ENCODE measurements around the gene TIRAP.
"Not testable (repeated sequence)": the region's sequence is repeated elsewhere in the genome, so short reads cannot be mapped to it uniquely, and the experiment has no call there.

Gene TIRAP, protein sequence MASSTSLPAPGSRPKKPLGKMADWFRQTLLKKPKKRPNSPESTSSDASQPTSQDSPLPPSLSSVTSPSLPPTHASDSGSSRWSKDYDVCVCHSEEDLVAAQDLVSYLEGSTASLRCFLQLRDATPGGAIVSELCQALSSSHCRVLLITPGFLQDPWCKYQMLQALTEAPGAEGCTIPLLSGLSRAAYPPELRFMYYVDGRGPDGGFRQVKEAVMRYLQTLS

DNA sequence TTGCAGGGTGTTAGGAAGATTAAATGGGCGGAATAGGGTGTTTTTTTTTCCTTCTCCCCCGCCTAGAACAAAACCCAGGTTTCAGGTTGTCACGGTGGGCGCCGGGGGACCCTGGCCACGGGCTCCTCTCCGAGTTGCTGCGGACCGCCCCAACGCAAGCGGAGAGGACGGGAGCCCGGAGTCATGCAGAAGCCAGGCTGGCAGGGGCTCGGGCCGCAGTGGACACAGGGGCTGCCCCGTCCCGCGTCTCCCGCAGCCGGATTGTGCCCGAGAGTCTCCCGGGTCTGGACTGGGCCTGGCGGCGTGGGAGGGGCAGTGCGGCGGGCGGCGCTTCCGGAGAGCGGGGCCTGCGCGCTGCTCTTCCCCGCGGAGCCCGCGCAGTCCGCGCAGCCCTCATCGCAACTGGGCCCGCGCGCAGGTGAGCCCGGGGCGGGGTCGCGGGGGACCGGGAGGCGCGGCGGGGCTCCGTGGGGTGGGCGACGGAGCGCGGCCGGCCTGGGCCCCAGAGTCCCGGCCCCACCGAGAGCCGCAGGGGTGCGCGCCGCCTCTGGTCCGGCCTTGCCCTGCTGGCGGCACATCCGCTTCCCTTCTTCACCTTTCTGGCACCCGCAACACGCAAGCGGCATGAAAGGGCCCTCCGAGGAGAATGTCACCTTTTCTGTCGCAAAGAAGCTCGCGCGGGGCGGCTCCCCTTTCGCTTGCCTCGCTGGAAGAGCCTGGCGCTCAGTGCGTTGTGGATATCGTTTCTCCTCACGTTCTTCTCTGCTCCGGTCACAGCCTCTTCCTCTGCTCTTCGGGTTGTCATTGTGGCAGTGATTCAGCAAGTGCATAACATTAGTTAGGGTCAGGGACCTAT is at the start of gene TIRAP:
TSS of gene TIRAP (plus strand) at position 358 of the 856 bp plus-strand sequence. CDS start 7,802 bp downstream, outside the sequence.
- peak within 1 kb of the TSS; percentile 53 for H3K27ac ChIP-seq (ENCODE audit: low read depth, low read length)
- peak within 1 kb of the TSS; percentile 96 for H3K4me3 ChIP-seq (ENCODE audit: low read depth, low read length)
- H2AFZ ChIP-seq (ENCODE audit: low read length, unreplicated experiment) = peak within 1 kb of the TSS; percentile 98
- H3K27me3 ChIP-seq (ENCODE audit: insufficient read depth, low read length) = no peaks in the 10 kb centered on the region
- peaks cover 8% of the 10 kb centered on the region for H3K79me2 ChIP-seq (ENCODE audit: control insufficient read depth, insufficient read depth, low read length, unreplicated experiment)
- H3K36me3 ChIP-seq (ENCODE audit: insufficient read depth, low read length) = no peaks in the 10 kb centered on the region
- H3K4me1 ChIP-seq (ENCODE audit: control insufficient read depth, insufficient read depth, low read length, unreplicated experiment) = no peaks in the 10 kb centered on the region

DNA sequence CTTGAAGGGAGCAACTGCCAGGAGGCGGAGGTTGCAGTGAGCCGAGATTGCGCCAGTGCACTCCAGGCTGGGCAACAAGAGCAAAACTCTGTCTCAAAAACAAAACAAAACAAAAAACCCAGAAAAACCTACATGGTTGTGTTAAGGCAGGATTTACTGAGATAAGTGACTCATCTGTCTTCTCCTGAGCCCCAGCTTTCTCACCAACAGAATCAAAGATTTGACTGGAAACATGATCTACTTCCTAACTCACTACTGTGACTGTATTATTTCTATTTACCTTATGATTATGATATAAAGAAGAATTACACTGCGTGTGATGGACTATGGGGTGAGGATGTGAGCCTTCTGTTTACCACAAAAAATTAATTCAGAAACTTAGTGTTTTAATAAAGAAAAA is 49.5 kb upstream of the TIRAP start:
- Histone ChIP-seq H3K36me3 (ENCODE audit: insufficient read depth, low read length) (no peaks in the 10 kb centered on the region), H2AFZ (ENCODE audit: low read length, unreplicated experiment) (no peak overlapping the region), H3K4me1 (ENCODE audit: control insufficient read depth, insufficient read depth, low read length, unreplicated experiment) (peaks cover 18% of the 10 kb centered on the region), H3K27ac (ENCODE audit: low read depth, low read length) (no peak overlapping the region), H3K4me3 (ENCODE audit: low read depth, low read length) (no peak overlapping the region), H3K27me3 (ENCODE audit: insufficient read depth, low read length) (no peaks in the 10 kb centered on the region), H3K79me2 (ENCODE audit: control insufficient read depth, insufficient read depth, low read length, unreplicated experiment) (peaks cover 4% of the 10 kb centered on the region)

DNA sequence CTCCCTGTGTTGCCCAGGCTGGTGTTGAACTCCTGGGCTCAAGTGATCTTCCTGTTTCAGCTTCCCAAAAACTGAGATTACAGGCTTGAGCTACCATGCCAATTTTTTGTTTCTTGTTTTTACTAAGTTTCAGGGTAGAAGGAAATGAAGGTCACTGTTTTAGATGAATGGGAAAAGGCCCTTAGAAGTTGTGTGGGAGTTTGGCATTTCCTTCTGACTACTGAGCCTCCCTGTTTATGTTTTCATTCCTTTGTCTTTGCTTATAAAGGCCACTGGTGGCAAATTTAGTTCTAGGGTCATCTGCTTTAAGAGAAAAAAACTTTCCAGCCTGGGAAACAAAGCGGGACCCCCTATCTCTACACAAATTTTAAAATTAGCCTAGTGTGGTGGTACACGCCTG is 36.3 kb upstream of the TIRAP start:
- H3K27me3 ChIP-seq (ENCODE audit: insufficient read depth, low read length) = no peaks in the 10 kb centered on the region
- peaks cover 16% of the 10 kb centered on the region for H3K36me3 ChIP-seq (ENCODE audit: insufficient read depth, low read length)
- H2AFZ ChIP-seq (ENCODE audit: low read length, unreplicated experiment) = no peak overlapping the region
- H3K4me1 ChIP-seq (ENCODE audit: control insufficient read depth, insufficient read depth, low read length, unreplicated experiment) = peaks cover 9% of the 10 kb centered on the region
- H3K79me2 ChIP-seq (ENCODE audit: control insufficient read depth, insufficient read depth, low read length, unreplicated experiment) = no peaks in the 10 kb centered on the region
- H3K27ac ChIP-seq (ENCODE audit: low read depth, low read length) = peak overlapping the region; percentile 22; the same call in 1 of the 2 replicates
- no peak overlapping the region for H3K4me3 ChIP-seq (ENCODE audit: low read depth, low read length)

DNA sequence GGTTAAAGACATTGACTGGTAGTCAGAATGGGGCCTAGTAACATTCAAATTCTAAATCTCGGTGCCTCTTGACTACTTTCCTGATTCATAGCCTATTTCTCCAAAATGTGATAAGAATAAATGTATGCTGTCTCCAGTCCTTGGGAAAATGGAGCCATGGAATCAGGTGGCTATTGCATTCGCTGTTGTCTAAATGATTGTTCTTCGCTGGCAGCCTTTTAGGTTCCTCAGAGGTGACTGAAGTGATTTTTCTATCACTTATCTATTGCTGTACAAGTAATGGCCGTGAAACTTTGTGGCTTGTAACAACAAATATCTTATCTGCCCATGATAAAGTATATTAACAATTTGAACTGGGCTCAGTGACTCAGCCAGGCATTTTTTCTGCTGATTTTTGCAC is 29.6 kb upstream of the TIRAP start:
- Histone ChIP-seq H2AFZ (ENCODE audit: low read length, unreplicated experiment) (no peak overlapping the region), H3K27me3 (ENCODE audit: insufficient read depth, low read length) (no peaks in the 10 kb centered on the region), H3K27ac (ENCODE audit: low read depth, low read length) (no peak overlapping the region), H3K4me1 (ENCODE audit: control insufficient read depth, insufficient read depth, low read length, unreplicated experiment) (peaks cover 10% of the 10 kb centered on the region), H3K36me3 (ENCODE audit: insufficient read depth, low read length) (peaks cover 20% of the 10 kb centered on the region), H3K79me2 (ENCODE audit: control insufficient read depth, insufficient read depth, low read length, unreplicated experiment) (no peaks in the 10 kb centered on the region), H3K4me3 (ENCODE audit: low read depth, low read length) (no peak overlapping the region)

DNA sequence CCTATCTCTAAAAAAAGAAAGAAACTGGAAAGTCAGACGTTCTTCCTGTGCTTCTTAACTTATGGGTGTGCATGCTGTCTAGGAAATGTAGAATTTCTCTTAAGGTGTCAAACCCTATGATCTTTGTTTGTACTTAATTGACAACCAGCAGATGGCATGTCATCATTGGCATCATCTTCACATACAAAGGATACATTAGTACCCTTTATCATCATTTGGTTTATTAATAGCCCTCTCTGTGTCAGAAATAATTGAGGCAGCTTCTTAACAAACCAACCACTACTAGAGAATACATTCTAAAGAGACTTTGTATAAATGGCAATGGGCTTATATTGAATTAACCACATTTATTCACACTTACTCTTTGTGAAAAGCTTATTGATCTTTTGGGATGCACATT is 28.1 kb upstream of the TIRAP start:
- Histone ChIP-seq H3K27ac (ENCODE audit: low read depth, low read length) (no peak overlapping the region), H3K27me3 (ENCODE audit: insufficient read depth, low read length) (no peaks in the 10 kb centered on the region), H3K4me1 (ENCODE audit: control insufficient read depth, insufficient read depth, low read length, unreplicated experiment) (peaks cover 10% of the 10 kb centered on the region), H3K36me3 (ENCODE audit: insufficient read depth, low read length) (peaks cover 20% of the 10 kb centered on the region), H3K4me3 (ENCODE audit: low read depth, low read length) (no peak overlapping the region), H3K79me2 (ENCODE audit: control insufficient read depth, insufficient read depth, low read length, unreplicated experiment) (no peaks in the 10 kb centered on the region), H2AFZ (ENCODE audit: low read length, unreplicated experiment) (no peak overlapping the region)

DNA sequence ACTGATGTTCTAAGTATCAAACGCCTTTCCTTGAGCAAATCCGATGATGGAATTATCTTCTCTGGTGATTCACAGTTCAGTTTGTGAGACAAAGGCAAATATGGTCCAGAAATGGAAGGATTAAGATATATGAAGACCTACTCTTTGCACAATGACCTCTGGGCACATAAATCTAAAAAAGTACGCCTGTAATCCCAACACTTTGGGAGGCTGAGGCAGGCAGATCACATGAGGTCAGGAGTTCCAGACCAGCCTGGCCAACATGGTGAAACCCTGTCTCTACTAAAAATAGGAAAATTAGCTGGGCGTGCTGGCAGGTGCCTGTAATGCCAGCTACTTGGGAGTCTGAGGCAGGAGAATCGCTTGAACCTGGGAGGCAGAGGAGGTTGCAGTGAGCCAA is 27.4 kb upstream of the TIRAP start:
- H3K36me3 ChIP-seq (ENCODE audit: insufficient read depth, low read length) = peaks cover 20% of the 10 kb centered on the region

DNA sequence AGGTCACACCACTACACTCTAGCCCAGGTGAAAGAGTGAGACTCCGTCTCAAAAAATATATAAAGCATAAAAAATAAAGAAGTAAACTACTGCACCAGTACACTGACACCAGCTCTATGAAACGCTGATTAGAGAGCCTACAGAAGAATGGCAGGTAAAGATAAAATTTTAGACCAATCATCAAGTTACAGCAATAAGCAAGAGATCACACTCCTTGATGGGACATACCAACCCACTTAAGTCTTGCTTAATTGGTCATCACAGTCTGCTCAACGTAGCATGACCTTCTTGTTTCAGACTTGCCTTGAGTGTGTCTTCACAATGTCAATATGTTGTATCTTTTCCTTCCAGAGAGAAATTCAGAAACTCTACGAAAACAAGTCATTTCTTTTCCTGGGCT is 26.7 kb upstream of the TIRAP start:
- Histone ChIP-seq H3K4me3 (ENCODE audit: low read depth, low read length) (no peak overlapping the region), H2AFZ (ENCODE audit: low read length, unreplicated experiment) (no peak overlapping the region), H3K27ac (ENCODE audit: low read depth, low read length) (no peak overlapping the region), H3K27me3 (ENCODE audit: insufficient read depth, low read length) (no peaks in the 10 kb centered on the region), H3K36me3 (ENCODE audit: insufficient read depth, low read length) (peaks cover 20% of the 10 kb centered on the region), H3K79me2 (ENCODE audit: control insufficient read depth, insufficient read depth, low read length, unreplicated experiment) (no peaks in the 10 kb centered on the region), H3K4me1 (ENCODE audit: control insufficient read depth, insufficient read depth, low read length, unreplicated experiment) (peaks cover 10% of the 10 kb centered on the region)

More for the DNA sequence above, 27.4 kb upstream of the TIRAP start:
- not testable (repeated sequence) for H3K27me3 ChIP-seq (ENCODE audit: insufficient read depth, low read length); H3K4me3 ChIP-seq (ENCODE audit: low read depth, low read length); H2AFZ ChIP-seq (ENCODE audit: low read length, unreplicated experiment); H3K27ac ChIP-seq (ENCODE audit: low read depth, low read length); H3K79me2 ChIP-seq (ENCODE audit: control insufficient read depth, insufficient read depth, low read length, unreplicated experiment)
- H3K4me1 ChIP-seq (ENCODE audit: control insufficient read depth, insufficient read depth, low read length, unreplicated experiment) = peaks cover 10% of the 10 kb centered on the region

DNA sequence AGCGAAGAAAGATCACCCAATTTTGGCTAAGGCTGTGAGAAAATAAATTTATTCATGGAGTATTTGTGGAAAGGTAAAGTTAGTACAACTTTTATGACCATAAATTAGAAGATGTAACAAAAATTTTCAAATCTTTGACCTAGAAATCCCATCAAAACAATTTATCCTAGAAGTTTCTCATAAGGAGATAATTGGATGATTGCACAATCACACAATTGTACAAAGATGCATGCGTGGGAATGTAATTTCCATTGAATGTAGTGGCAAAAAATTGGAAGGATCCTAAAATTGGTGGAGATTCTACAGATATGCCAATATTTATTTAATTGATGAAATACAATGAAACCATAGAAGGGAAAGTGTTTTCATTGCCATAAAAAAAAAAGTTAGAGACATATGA is 25.7 kb upstream of the TIRAP start:
- Histone ChIP-seq H3K36me3 (ENCODE audit: insufficient read depth, low read length) (peaks cover 24% of the 10 kb centered on the region), H3K4me1 (ENCODE audit: control insufficient read depth, insufficient read depth, low read length, unreplicated experiment) (peaks cover 10% of the 10 kb centered on the region), H3K4me3 (ENCODE audit: low read depth, low read length) (no peak overlapping the region), H3K27me3 (ENCODE audit: insufficient read depth, low read length) (no peaks in the 10 kb centered on the region), H2AFZ (ENCODE audit: low read length, unreplicated experiment) (no peak overlapping the region), H3K27ac (ENCODE audit: low read depth, low read length) (no peak overlapping the region), H3K79me2 (ENCODE audit: control insufficient read depth, insufficient read depth, low read length, unreplicated experiment) (no peaks in the 10 kb centered on the region)

DNA sequence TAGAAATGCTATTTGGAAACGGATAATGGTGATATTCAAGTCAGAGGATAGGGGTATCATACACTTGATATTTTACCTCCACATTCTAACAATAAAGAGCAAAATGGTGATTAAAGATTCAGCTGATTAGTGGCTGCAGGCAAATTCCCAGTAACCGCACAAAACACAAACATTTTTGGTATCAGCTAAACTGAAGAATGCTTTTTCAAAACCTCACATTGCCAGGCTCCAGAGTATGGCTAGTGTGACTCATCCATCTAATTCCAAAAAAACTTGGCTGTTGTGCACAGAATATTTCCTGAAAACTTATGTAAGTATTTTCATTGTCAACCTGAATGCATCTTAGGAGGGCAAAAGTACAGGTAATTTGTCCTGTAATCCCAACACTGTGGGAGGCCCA is 25.1 kb upstream of the TIRAP start:
- Histone ChIP-seq H2AFZ (ENCODE audit: low read length, unreplicated experiment) (no peak overlapping the region), H3K27ac (ENCODE audit: low read depth, low read length) (no peak overlapping the region), H3K79me2 (ENCODE audit: control insufficient read depth, insufficient read depth, low read length, unreplicated experiment) (no peaks in the 10 kb centered on the region), H3K4me1 (ENCODE audit: control insufficient read depth, insufficient read depth, low read length, unreplicated experiment) (peaks cover 10% of the 10 kb centered on the region), H3K36me3 (ENCODE audit: insufficient read depth, low read length) (peaks cover 28% of the 10 kb centered on the region), H3K4me3 (ENCODE audit: low read depth, low read length) (no peak overlapping the region), H3K27me3 (ENCODE audit: insufficient read depth, low read length) (no peaks in the 10 kb centered on the region)

DNA sequence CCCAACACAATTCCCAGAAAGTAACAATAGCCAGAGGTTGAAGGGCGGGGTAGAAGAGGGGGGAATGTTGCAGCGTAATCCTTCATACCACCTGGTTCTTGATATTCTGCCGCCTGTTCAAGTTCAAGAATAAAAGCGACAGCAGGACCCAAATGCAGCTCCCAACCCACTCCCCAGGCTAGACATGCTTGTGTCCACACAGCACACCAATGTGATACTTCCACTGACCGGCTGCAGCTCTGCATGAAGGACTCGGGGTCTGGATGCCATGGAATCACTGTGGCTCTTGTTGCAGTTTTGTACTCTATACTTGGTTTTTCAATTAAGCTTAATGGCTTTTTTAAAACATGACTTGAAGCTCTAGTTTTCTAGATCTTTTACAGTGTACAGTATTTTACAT is 20.7 kb upstream of the TIRAP start:
- Histone ChIP-seq H3K27me3 (ENCODE audit: insufficient read depth, low read length) (no peaks in the 10 kb centered on the region), H3K4me3 (ENCODE audit: low read depth, low read length) (no peak overlapping the region), H3K4me1 (ENCODE audit: control insufficient read depth, insufficient read depth, low read length, unreplicated experiment) (peaks cover 13% of the 10 kb centered on the region), H2AFZ (ENCODE audit: low read length, unreplicated experiment) (no peak overlapping the region), H3K27ac (ENCODE audit: low read depth, low read length) (no peak overlapping the region), H3K79me2 (ENCODE audit: control insufficient read depth, insufficient read depth, low read length, unreplicated experiment) (peaks cover 7% of the 10 kb centered on the region), H3K36me3 (ENCODE audit: insufficient read depth, low read length) (peaks cover 44% of the 10 kb centered on the region)

DNA sequence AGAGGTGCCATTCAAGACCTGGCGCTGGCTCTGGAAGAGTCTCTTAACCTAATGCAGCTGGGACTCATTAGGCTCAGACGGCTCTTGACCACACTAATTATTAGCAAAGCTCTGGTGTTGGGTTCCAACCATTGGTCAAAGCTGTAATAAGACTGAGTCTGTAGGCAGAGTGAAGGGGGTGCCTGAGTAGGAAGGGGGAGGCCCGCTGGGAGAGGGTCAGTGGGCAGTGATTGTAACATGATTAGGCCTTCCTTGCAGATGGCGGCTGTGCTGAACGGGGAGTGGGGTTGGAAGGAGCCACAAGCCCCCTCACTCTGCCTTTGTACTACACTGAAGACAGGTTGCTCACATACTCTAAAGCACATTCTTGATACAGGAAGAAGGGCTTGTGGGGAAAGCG is 19.4 kb upstream of the TIRAP start:
- Histone ChIP-seq H3K79me2 (ENCODE audit: control insufficient read depth, insufficient read depth, low read length, unreplicated experiment) (peaks cover 20% of the 10 kb centered on the region), H3K36me3 (ENCODE audit: insufficient read depth, low read length) (peaks cover 45% of the 10 kb centered on the region), H3K27ac (ENCODE audit: low read depth, low read length) (no peak overlapping the region), H3K4me1 (ENCODE audit: control insufficient read depth, insufficient read depth, low read length, unreplicated experiment) (peaks cover 11% of the 10 kb centered on the region), H2AFZ (ENCODE audit: low read length, unreplicated experiment) (no peak overlapping the region), H3K4me3 (ENCODE audit: low read depth, low read length) (no peak overlapping the region), H3K27me3 (ENCODE audit: insufficient read depth, low read length) (no peaks in the 10 kb centered on the region)
